Central memory CD8-positive, alpha-beta T cell (primary cell): ENCODE measurements around the gene B4GALNT3.
A peak's percentile ranks its signal among the peaks of the same experiment; 100 is the strongest.

Experiments
- ATAC-seq: fragments of 150-1000 bp; cut with Tn5 transposase; replicated peaks from 2 replicates; pipeline ENCODE4 v1.10.0; 2022; ENCODE audit warnings: mild to moderate bottlenecking, moderate FRiP score, moderate number of reproducible peaks; ENCODE audit not compliant: poor library complexity, severe bottlenecking; ENCODE audit errors: extremely low read depth
- DNase-seq, 2 donors: peaks; one replicate each; pipeline ENCODE4 v3.0.0; 2021; ENCODE audit warnings: low spot score in 2 of 2
- H3K27ac Mint-ChIP-seq: one replicate; pipeline ENCODE4 v1.8.0; 2022; ENCODE audit warnings: low read depth, mild to moderate bottlenecking, moderate library complexity, mixed read lengths
- H3K27me3 Mint-ChIP-seq: one replicate; pipeline ENCODE4 v1.8.0; 2022; ENCODE audit warnings: mixed read lengths
- H3K36me3 Mint-ChIP-seq: one replicate; pipeline ENCODE4 v1.8.0; 2022; ENCODE audit warnings: mild to moderate bottlenecking, moderate library complexity, mixed read lengths; ENCODE audit not compliant: insufficient read depth
- H3K4me1 Mint-ChIP-seq: one replicate; pipeline ENCODE4 v1.8.0; 2022; ENCODE audit warnings: mixed read lengths
- H3K4me3 Mint-ChIP-seq: one replicate; pipeline ENCODE4 v1.8.0; 2022; ENCODE audit warnings: mild to moderate bottlenecking, moderate library complexity, mixed read lengths
- H3K9me3 Mint-ChIP-seq: one replicate; pipeline ENCODE4 v1.8.0; 2022; ENCODE audit warnings: mixed read lengths

Gene B4GALNT3

DNA sequence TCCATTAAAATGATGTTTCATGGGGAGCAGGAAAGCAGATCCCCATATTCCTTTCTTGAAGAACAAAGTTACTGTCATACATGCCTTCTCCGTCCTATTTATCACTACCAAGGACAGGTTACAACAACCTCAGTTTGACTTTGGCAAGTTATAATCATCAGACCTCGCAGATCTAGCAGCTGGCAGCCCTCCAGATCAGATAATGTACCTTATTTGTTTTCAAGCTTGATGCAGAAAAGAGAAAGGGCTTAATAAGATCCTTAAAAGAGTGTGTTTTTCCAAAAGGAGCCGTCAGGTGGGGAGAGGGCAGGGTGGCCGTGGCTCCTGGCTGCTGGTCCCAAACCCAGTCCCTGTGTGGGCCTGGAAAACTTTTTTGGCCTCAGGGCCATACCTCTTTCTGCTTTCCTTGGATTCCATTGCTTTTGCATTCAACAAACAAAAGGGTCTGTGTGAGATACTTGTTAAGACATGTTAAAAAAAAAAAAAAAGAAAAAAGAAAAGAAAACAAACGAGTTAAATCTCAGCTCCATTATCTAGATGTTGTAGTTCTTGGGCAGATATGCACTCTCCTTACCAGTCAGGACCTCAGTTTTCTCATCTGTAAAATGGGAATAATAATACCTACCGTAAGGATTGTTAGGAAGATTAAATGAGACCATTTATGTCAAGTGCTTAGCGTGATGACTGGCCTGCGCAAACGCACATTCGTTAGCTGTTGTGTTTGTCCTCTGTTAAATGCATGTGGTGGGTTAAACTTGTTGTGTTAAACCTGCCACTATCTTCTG, 64.6 kb downstream of the B4GALNT3 start:
- no peak overlapping the region for H3K4me3 Mint-ChIP-seq
- ATAC-seq: no peak
- no peak overlapping the region for H3K27ac Mint-ChIP-seq
- no peaks in the 10 kb centered on the region for H3K36me3 Mint-ChIP-seq
- peaks cover 6% of the 10 kb centered on the region for H3K27me3 Mint-ChIP-seq
- H3K4me1 Mint-ChIP-seq: peaks cover 12% of the 10 kb centered on the region
- no peak for DNase-seq
- no peaks in the 10 kb centered on the region for H3K9me3 Mint-ChIP-seq

DNA sequence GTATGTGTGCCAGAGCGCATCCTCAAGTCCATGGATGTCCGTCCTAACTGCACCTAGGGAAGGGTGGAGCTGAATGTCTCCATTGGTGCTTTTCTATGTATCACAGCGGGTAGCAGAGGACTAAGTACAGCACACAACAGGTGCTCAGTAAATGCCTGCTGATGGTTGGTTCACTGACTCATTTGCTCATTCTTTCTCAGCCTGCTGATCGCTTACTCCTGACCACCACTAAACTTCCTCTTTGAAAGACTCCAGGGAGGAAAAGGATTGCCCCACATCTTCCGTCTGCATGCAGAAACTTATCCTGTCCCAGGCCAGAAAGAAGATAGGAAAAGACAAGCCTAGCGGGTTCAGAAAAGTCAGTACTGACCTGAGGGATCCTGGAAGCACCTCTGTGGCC, 66.3 kb downstream of the B4GALNT3 start:
- DNase-seq: no peak
- Mint-ChIP-seq H3K4me1 (peaks cover 12% of the 10 kb centered on the region), H3K4me3 (no peak overlapping the region), H3K27ac (no peak overlapping the region), H3K36me3 (no peaks in the 10 kb centered on the region), H3K9me3 (no peaks in the 10 kb centered on the region), H3K27me3 (no peaks in the 10 kb centered on the region)
- no peak for ATAC-seq

DNA sequence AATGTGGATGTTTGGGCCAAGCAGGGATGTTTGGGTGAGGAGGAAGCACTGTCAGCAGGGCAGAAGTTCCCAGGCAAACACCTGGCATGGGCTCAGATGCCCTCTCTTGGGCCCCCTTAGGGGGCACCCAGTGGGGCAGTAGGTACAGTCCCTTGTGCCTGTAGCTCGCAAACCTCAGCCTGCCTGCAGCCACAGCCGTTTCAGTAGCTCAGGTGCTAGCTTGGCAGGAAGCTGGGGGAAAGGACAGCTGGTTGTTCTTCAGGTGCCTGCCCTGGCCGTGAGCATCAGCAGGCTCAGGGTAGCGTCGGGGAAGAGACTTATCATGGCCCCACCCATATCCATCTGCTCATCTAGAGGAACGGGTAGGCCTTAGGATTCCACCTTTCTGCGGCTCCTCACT, 67.5 kb downstream of the B4GALNT3 start:
- DNase-seq (no peak), ATAC-seq (no peak)
- Mint-ChIP-seq H3K4me1 (peaks cover 13% of the 10 kb centered on the region), H3K4me3 (no peak overlapping the region), H3K9me3 (peaks cover 4% of the 10 kb centered on the region), H3K27ac (peak overlapping the region; percentile 49), H3K27me3 (no peaks in the 10 kb centered on the region), H3K36me3 (peaks cover under 1% of the 10 kb centered on the region)

DNA sequence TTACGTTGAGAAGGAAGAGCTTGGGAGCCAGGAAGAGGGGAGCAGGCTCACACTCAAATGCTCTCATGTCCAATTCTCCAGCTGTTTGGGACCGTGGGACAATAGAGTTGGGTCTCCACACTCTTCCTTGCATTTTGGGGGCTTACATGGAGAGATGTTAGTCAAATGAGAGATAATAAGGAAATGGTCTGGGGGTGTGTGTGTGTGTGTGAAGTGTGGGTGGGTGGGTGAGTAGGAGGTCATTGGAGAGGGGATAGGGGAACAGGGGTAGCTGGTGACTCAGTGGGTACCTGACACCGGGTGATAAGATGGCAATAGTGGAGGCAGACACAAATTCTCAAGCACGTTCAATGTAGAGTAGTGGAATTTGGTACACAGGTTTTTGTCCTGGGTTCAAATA, 68.0 kb downstream of the B4GALNT3 start:
- no peak for DNase-seq
- no peak for ATAC-seq
- Mint-ChIP-seq H3K9me3 (peaks cover 6% of the 10 kb centered on the region), H3K4me3 (no peak overlapping the region), H3K27ac (peak overlapping the region; percentile 49), H3K36me3 (peaks cover 3% of the 10 kb centered on the region), H3K4me1 (peaks cover 17% of the 10 kb centered on the region), H3K27me3 (no peaks in the 10 kb centered on the region)

DNA sequence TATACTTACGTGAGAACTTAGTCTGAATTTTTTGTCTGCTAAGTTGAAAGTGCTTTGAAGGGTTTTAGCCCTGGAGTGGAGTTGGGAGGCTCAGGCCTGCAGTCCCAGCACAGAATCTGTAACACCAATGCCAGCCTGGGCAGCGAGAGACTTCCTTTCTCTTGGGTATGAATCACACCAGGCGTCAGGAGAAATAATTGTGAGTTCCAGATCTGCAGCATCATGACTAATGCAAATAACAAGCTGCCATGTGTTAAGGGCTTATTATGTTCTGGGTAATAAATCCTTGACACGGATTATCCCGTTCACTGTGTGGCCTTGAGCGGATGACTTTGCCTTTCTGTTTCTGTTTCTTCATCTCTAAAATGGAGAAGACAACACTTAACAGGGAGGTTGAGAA, 70.6 kb downstream of the B4GALNT3 start:
- H3K4me3 Mint-ChIP-seq: no peak overlapping the region
- peaks cover 11% of the 10 kb centered on the region for H3K4me1 Mint-ChIP-seq
- peaks cover 3% of the 10 kb centered on the region for H3K36me3 Mint-ChIP-seq
- H3K27ac Mint-ChIP-seq: no peak overlapping the region
- no peaks in the 10 kb centered on the region for H3K27me3 Mint-ChIP-seq
- no peak for DNase-seq
- no peak for ATAC-seq
- peaks cover 6% of the 10 kb centered on the region for H3K9me3 Mint-ChIP-seq

DNA sequence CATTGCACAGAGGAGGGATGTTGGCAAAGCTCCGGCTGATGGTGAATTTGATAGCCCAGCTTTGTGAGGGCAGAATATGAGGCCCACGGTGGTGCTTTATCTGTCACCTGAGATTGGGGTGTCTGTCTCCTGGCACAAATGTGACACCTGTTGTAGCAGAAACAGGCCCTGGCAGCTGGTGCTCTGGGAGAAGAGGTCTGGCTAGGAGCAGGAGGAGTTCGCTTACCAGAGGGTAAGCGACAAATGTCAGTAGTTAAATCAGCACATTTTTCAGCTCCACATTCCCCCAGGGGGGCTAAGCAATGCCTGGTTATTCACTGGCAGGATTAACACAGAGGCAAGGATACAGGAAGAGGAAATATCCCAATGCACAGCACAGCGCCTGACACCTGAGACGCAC, 71.1 kb downstream of the B4GALNT3 start:
- H3K27ac Mint-ChIP-seq: no peak overlapping the region
- DNase-seq (no peak), ATAC-seq (no peak)
- no peaks in the 10 kb centered on the region for H3K27me3 Mint-ChIP-seq
- peaks cover 6% of the 10 kb centered on the region for H3K9me3 Mint-ChIP-seq
- H3K36me3 Mint-ChIP-seq: peaks cover 3% of the 10 kb centered on the region
- H3K4me3 Mint-ChIP-seq: no peak overlapping the region
- peaks cover 11% of the 10 kb centered on the region for H3K4me1 Mint-ChIP-seq

DNA sequence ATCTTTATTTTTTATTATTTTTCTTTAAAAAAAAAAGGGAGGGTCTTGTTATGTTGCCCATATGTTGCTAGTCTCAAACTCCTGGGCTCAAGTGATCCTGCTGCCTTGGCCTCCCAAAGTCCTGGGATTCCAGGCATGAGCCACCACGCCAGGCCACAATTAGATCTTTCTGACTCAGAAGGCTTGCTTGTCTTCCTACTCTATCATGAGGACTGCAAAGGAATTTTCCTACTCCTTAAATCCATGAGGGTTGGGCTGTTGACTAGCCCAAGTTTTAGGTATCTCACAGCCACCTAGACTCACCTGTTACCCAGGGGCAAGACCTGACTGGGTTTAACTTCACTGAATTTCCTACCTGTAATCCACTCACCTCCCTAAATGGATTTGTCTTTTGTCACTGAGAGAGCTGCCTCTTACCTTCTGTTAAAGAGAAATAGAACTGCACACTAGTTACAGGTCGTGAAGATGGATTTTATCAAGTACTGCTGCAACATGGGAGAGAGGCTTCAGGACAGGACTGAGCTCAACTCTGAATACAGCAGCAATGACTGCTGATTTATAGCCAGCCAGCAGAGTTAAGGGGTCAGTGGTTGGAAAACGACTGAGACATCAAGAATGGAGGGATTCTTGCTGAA, 72.3 kb downstream of the B4GALNT3 start:
- H3K27ac Mint-ChIP-seq: no peak overlapping the region
- no peak for ATAC-seq
- no peak for DNase-seq
- no peaks in the 10 kb centered on the region for H3K27me3 Mint-ChIP-seq
- peaks cover 6% of the 10 kb centered on the region for H3K9me3 Mint-ChIP-seq
- H3K4me1 Mint-ChIP-seq: peaks cover 11% of the 10 kb centered on the region
- peaks cover 3% of the 10 kb centered on the region for H3K36me3 Mint-ChIP-seq
- no peak overlapping the region for H3K4me3 Mint-ChIP-seq

DNA sequence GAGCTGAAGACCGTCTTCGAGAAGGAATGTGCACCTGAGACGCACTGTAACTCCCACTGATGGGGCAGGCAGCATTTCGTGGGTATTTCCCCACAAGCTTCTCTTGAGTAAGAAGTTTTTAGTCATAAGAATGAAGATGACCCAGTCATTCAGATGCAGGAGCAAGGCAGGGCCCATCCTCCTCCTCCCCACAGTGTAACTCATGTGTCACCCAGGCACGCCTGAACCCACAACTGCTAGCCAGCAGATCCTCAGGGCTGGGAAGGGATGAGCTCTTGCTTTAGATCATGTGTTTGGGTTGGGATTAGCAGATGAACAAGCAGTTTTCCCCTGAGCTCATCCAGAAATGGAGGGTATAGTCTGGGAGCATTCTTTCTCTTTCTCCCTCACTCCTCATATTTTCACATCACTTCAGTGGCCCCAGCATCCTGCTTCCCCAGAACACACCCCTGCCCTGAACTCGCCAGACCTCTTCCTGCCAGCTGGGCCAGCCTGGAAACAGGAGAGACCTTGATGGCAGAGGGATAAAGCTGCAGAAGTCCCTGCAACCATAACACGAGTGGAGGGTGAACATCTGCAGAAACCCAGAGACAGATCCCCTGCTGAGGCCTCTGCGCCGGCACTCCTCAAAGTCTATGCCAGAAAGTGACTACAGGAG, 73.3 kb downstream of the B4GALNT3 start:
- Mint-ChIP-seq H3K4me1 (peaks cover 5% of the 10 kb centered on the region), H3K36me3 (peaks cover 3% of the 10 kb centered on the region), H3K9me3 (peaks cover 6% of the 10 kb centered on the region), H3K27me3 (no peaks in the 10 kb centered on the region), H3K27ac (no peak overlapping the region), H3K4me3 (no peak overlapping the region)
- DNase-seq (no peak), ATAC-seq (no peak)

DNA sequence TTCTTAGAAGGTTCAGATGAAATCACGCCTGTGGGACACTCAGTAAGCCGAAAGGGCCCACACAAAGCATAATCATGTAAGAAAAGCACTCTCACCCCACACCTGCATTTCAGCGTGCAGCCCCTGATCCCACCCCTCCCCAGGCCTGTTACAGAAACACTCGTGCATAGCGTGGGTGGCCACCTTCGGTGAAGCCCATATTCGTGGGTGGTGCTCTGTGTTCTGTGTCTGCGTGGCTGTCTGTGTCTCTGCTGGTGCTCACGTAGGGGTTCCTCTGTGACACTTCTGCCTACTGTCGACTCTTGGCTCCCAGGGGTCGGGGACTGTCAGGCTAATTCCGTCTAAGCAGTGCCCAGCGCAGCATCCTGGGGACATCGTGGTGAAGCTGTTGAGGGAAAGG, 74.0 kb downstream of the B4GALNT3 start:
- no peaks in the 10 kb centered on the region for H3K27me3 Mint-ChIP-seq
- ATAC-seq (no peak), DNase-seq (no peak)
- H3K9me3 Mint-ChIP-seq: peaks cover 6% of the 10 kb centered on the region
- peaks cover 3% of the 10 kb centered on the region for H3K36me3 Mint-ChIP-seq
- no peak overlapping the region for H3K27ac Mint-ChIP-seq
- peaks cover 7% of the 10 kb centered on the region for H3K4me1 Mint-ChIP-seq
- no peak overlapping the region for H3K4me3 Mint-ChIP-seq

DNA sequence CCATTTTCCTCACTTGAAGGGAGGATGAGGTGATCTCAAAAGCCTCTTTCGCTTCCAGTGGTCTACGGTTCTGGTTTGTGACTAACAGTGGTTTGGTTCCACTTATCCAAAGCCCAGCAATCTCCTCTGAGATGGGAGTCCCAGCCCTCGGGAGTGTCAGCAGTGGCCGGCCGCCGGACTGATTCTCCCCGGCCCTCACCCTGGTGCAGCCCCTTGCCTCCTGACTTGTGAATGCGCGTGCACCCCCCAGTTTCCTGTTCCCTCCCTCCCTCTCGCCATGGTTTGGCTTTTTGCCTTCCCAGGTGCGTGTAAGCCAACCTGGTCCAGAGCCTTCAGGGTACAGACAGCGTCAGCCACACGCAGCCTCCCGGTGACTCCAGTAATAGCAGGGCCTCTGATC, 74.5 kb downstream of the B4GALNT3 start:
- H3K27ac Mint-ChIP-seq: no peak overlapping the region
- H3K4me1 Mint-ChIP-seq: peaks cover 12% of the 10 kb centered on the region
- DNase-seq (no peak), ATAC-seq (no peak)
- H3K9me3 Mint-ChIP-seq: peaks cover 6% of the 10 kb centered on the region
- H3K4me3 Mint-ChIP-seq: no peak overlapping the region
- H3K27me3 Mint-ChIP-seq: no peaks in the 10 kb centered on the region
- H3K36me3 Mint-ChIP-seq: peaks cover 3% of the 10 kb centered on the region

DNA sequence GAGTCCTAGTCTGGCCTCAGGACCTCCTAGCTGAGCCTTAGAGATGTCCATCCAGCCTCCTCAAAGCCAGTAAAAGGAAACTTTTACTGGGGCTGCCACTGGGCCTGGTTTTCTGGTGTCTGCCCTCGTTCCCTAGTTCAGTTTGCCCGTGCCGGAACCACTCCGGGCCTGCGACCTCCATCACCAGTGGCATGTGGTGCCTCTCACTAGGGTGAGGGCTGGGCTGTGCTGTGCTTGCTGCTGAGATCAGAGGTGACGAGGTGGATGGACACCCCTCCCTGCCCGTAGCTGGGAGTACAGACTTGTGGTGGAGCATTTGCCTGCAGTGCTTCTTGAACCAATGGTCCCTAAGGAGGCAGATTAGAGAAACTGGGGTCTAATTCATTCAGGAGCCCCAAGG, 75.7 kb downstream of the B4GALNT3 start:
- peaks cover 6% of the 10 kb centered on the region for H3K9me3 Mint-ChIP-seq
- H3K27ac Mint-ChIP-seq: no peak overlapping the region
- DNase-seq (no peak), ATAC-seq (no peak)
- no peak overlapping the region for H3K4me3 Mint-ChIP-seq
- H3K4me1 Mint-ChIP-seq: peaks cover 22% of the 10 kb centered on the region
- H3K27me3 Mint-ChIP-seq: no peaks in the 10 kb centered on the region
- H3K36me3 Mint-ChIP-seq: peaks cover 4% of the 10 kb centered on the region

DNA sequence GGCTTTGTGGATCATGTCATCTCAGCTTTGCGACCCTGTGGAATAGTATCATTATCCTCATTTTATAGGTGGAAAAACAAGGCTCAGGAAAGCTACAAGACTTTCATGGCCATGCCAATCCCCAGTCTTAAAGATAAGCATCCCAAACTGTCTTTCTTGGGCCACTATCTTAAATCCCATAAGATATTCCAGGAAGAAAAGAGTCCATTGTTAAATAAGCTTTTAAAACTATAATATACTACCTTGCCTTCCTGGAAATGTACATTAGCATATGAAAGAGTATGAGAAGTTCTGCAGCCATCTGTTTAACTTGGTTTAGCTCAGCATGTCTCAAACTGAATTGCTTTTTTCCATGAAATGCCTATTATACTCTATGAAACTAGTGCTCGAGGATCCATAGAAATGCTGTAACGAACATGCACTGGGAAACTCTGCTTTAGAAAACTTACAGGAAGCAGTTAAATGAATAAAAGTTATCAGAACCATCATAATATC, 77.1 kb downstream of the B4GALNT3 start:
- DNase-seq (no peak), ATAC-seq (no peak)
- H3K36me3 Mint-ChIP-seq: peaks cover 4% of the 10 kb centered on the region
- H3K27ac Mint-ChIP-seq: no peak overlapping the region
- H3K4me1 Mint-ChIP-seq: peaks cover 24% of the 10 kb centered on the region
- H3K4me3 Mint-ChIP-seq: no peak overlapping the region
- no peaks in the 10 kb centered on the region for H3K27me3 Mint-ChIP-seq
- peaks cover 6% of the 10 kb centered on the region for H3K9me3 Mint-ChIP-seq

DNA sequence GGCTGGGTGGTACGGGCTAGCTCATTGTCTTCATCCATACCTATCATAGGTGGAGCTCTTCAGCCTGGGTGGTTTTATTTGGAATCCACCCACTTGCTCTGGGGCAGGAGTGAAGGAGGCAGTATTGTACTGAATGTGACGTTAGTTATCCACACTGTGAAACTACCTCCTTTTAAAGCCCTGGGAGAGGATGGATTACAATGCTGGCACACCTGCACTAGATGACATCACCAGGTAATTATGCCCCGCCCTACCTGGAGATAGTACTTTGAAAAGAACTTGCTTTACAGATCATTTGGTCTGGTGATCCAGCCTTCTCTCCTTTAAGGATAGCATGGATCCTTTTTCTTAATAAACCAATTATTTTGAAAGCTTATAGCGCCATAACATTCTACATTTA, 78.0 kb downstream of the B4GALNT3 start:
- Mint-ChIP-seq H3K36me3 (peaks cover 2% of the 10 kb centered on the region), H3K4me1 (peaks cover 19% of the 10 kb centered on the region), H3K27ac (no peak overlapping the region)

More for the DNA sequence above, 78.0 kb downstream of the B4GALNT3 start:
- Mint-ChIP-seq H3K4me3 (no peak overlapping the region), H3K27me3 (no peaks in the 10 kb centered on the region), H3K9me3 (no peaks in the 10 kb centered on the region)
- ATAC-seq (no peak), DNase-seq (no peak)
